DND-41 (cell line): ENCODE results near the gene SALL4.

Experiments
- ATAC-seq: fragments of 200-7000 bp; cut with Tn5 transposase; 3 replicates; pipeline ENCODE4 v1.9.1; 2021; ENCODE audit warnings: low read depth; ENCODE audit not compliant: insufficient read depth
- DNase-seq: peaks from one replicate; pipeline ENCODE4 v3.0.0-alpha.2; 2020
- H2AFZ ChIP-seq: 2 replicates; pipeline ENCODE4 v1.6.0; 2012; ENCODE audit warnings: low read depth, low read length
- H3K27ac ChIP-seq: 2 replicates; pipeline ENCODE4 v1.5.1; 2012; ENCODE audit warnings: low read length, inconsistent platforms
- H3K27me3 ChIP-seq: fragments of 200-600 bp; sonication (generic); 2 replicates; pipeline ENCODE4 v1.6.0; 2012; ENCODE audit warnings: low read length, mild to moderate bottlenecking, inconsistent platforms; ENCODE audit not compliant: insufficient read depth, poor library complexity
- H3K36me3 ChIP-seq: 2 replicates; pipeline ENCODE4 v1.5.1; 2012; ENCODE audit warnings: low read length, inconsistent platforms; ENCODE audit not compliant: insufficient read depth
- H3K4me1 ChIP-seq: 2 replicates; pipeline ENCODE4 v1.5.1; 2012; ENCODE audit warnings: mild to moderate bottlenecking, low read length; ENCODE audit not compliant: insufficient read depth
- H3K4me2 ChIP-seq: 2 replicates; pipeline ENCODE4 v1.6.0; 2012; ENCODE audit warnings: mild to moderate bottlenecking, moderate library complexity, low read length, inconsistent platforms; ENCODE audit not compliant: insufficient read depth
- H3K4me3 ChIP-seq, 2 experiments: fragments of 200-600 bp in 1 of 2; shearing (Covaris generic) in 1 of 2; 2 replicates each; pipeline ENCODE4 v1.5.1; 2012 to 2016; ENCODE audit warnings: inconsistent platforms in 2 of 2, low read length in 2 of 2, mild to moderate bottlenecking in 2 of 2, low read depth in 1 of 2, moderate library complexity in 1 of 2
- H3K79me2 ChIP-seq: 2 replicates; pipeline ENCODE4 v1.6.0; 2012; ENCODE audit warnings: low read length, inconsistent platforms; ENCODE audit not compliant: insufficient read depth
- H3K9ac ChIP-seq: 2 replicates; pipeline ENCODE4 v1.6.0; 2012; ENCODE audit warnings: low read depth, mild to moderate bottlenecking, inconsistent platforms, low read length, moderate library complexity
- H3K9me3 ChIP-seq: 2 replicates; pipeline ENCODE4 v1.5.1; 2012; ENCODE audit warnings: low read length, moderate library complexity, mild to moderate bottlenecking, inconsistent platforms; ENCODE audit not compliant: insufficient read depth, severe bottlenecking
- H4K20me1 ChIP-seq: 2 replicates; pipeline ENCODE4 v1.6.0; 2012; ENCODE audit warnings: low read length; ENCODE audit not compliant: insufficient read depth
- EZH2 ChIP-seq: IDR thresholded peaks from 3 replicates; pipeline ENCODE4 v1.6.1; 2012; ENCODE audit warnings: borderline replicate concordance, low read depth, mild to moderate bottlenecking, moderate library complexity, low read length, inconsistent platforms; ENCODE audit not compliant: severe bottlenecking
- TF ChIP-seq, protein P1 (sequence below): IDR thresholded peaks from 2 replicates; pipeline ENCODE4 v1.5.1; 2012; ENCODE audit warnings: borderline replicate concordance, low read length, moderate library complexity, mild to moderate bottlenecking; ENCODE audit not compliant: poor library complexity, severe bottlenecking; ENCODE audit errors: extremely low read depth

Gene SALL4

DNA sequence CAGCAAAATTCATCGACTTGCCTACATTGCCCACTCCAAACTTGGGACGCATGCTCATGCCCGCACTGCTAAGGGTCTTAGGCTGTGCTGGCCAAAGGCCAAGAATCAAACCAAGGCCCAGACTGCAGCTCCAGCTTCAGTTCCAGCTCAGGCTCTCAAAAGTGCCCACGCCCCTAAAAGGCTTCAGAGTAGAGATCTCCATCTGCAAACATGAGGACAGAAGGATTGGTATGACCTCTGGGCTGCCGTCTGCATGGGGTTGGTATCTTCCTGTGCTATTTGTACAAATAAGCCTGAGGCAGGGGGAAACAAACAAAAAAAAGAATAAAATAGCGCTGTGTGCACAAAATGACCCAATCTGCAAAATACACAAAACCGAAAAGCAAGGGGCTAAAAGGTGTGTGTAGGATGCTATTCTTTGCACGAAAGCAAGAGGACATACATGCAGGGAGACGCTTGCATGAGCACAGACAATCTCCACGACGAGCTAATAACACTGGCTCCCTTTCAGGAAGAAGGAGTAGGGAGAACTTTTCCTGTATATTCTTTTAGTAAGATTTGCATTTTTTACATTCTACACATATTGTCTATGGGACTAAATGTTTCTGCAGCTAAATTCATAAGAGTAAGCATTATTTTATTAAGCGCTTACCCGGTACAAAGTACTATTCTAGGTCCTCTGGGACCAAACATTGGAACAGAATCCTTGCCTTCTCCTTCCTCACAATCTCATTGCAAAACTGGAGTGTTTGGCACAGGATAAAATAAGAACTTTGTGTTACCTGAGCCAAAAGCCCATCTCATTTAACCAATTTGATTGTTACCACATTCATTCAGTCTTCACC is 67.2 kb downstream of the SALL4 start:
- no peak for TF ChIP-seq EZH2
- TF ChIP-seq, protein P1, sequence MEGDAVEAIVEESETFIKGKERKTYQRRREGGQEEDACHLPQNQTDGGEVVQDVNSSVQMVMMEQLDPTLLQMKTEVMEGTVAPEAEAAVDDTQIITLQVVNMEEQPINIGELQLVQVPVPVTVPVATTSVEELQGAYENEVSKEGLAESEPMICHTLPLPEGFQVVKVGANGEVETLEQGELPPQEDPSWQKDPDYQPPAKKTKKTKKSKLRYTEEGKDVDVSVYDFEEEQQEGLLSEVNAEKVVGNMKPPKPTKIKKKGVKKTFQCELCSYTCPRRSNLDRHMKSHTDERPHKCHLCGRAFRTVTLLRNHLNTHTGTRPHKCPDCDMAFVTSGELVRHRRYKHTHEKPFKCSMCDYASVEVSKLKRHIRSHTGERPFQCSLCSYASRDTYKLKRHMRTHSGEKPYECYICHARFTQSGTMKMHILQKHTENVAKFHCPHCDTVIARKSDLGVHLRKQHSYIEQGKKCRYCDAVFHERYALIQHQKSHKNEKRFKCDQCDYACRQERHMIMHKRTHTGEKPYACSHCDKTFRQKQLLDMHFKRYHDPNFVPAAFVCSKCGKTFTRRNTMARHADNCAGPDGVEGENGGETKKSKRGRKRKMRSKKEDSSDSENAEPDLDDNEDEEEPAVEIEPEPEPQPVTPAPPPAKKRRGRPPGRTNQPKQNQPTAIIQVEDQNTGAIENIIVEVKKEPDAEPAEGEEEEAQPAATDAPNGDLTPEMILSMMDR = no peak
- Histone ChIP-seq H3K4me1 (no peaks in the 10 kb centered on the region), H2AFZ (no peak overlapping the region), H3K27ac (no peak overlapping the region), H3K27me3 (peaks cover 13% of the 10 kb centered on the region), H3K9me3 (no peaks in the 10 kb centered on the region), H3K36me3 (no peaks in the 10 kb centered on the region), H3K79me2 (no peaks in the 10 kb centered on the region), H3K4me2 (no peak overlapping the region), H3K4me3 (no peak overlapping the region), H4K20me1 (no peaks in the 10 kb centered on the region), H3K9ac (no peak overlapping the region)
- ATAC-seq = no peak
- no peak for DNase-seq

- H3K4me2 ChIP-seq = no peak overlapping the region
- TF ChIP-seq, protein P1 = no peak
- TF ChIP-seq EZH2 = no peak
- H3K36me3 ChIP-seq = no peaks in the 10 kb centered on the region
- no peak overlapping the region for H3K9ac ChIP-seq
- H3K79me2 ChIP-seq = no peaks in the 10 kb centered on the region
- H2AFZ ChIP-seq = no peak overlapping the region
- H3K9me3 ChIP-seq = no peaks in the 10 kb centered on the region
- H3K27ac ChIP-seq = no peak overlapping the region
- H3K4me3 ChIP-seq = no peak overlapping the region
- ATAC-seq (no peak), DNase-seq (no peak)
- no peaks in the 10 kb centered on the region for H3K4me1 ChIP-seq
- H4K20me1 ChIP-seq = no peaks in the 10 kb centered on the region
- H3K27me3 ChIP-seq = peaks cover 13% of the 10 kb centered on the region
Observed at GRCh38 chr20:51733070-51733469, 69.3 kb downstream of the SALL4 start.
